ENCODE data around the gene HPCAL1.

- no peak for TF ChIP-seq EZH2 (IDR thresholded peaks at IDR 0.05; ENCODE audit: borderline replicate concordance, insufficient read depth, low read length, poor library complexity, severe bottlenecking)
- TF ChIP-seq CTCF (IDR thresholded peaks at IDR 0.05; ENCODE audit: poor library complexity, severe bottlenecking): no peak
- TF ChIP-seq EP300 (conservative IDR thresholded peaks at IDR 0.05; ENCODE audit: poor library complexity, severe bottlenecking): no peak
- TF ChIP-seq MXI1 (conservative IDR thresholded peaks at IDR 0.05; ENCODE audit: poor library complexity, severe bottlenecking): no peak
- TF ChIP-seq RAD21 (conservative IDR thresholded peaks at IDR 0.05): no peak
These were observed 61.3 kb downstream of the HPCAL1 start for GRCh38 chr2:10363861-10364610.
